T-helper 1 cell treated with Interleukin-12 subunit alpha and Interleukin-12 subunit beta and Interleukin-4 antibody, amounts not matched to agents 30 μg/mL and 1 μg/mL, for 36 hours (primary cell): ENCODE measurements around the gene RHOH.

Source experiments
- H3K27ac Mint-ChIP-seq: one replicate; pipeline ENCODE4 v1.8.0; 2021; ENCODE audit warnings: mild to moderate bottlenecking, mixed read lengths
- H3K27me3 Mint-ChIP-seq: one replicate; pipeline ENCODE4 v1.8.0; 2021; ENCODE audit warnings: low read depth, mixed read lengths
- H3K36me3 Mint-ChIP-seq: one replicate; pipeline ENCODE4 v1.8.0; 2021; ENCODE audit warnings: low read depth, mixed read lengths
- H3K4me1 Mint-ChIP-seq: one replicate; pipeline ENCODE4 v1.8.0; 2021; ENCODE audit warnings: low read depth, mixed read lengths
- H3K4me3 Mint-ChIP-seq: one replicate; pipeline ENCODE4 v1.8.0; 2021; ENCODE audit warnings: mild to moderate bottlenecking, moderate library complexity, mixed read lengths
- H3K9me3 Mint-ChIP-seq: one replicate; pipeline ENCODE4 v1.8.0; 2021; ENCODE audit warnings: mixed read lengths

Gene RHOH

DNA sequence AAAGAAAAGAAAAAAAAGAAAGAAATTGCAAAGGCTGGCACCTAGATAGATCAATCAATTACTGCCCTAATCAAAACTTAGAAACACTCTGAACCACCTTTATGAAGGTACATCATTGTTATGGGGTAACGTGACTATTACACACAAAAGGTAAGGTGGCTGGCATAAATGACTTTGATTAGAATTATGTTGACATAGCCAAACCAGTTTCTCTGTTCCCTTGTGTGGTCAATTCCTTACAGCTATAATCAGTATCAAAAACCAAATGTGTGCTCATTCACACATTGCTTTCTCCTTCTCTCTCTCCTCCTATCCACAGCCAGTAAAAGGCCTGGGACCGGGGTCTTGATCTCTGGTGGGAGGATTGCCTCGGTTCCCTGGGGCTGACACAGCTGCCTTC is 48.7 kb downstream of the RHOH start:
- Mint-ChIP-seq H3K4me1 (peaks cover 70% of the 10 kb centered on the region), H3K27me3 (no peaks in the 10 kb centered on the region), H3K9me3 (no peaks in the 10 kb centered on the region), H3K4me3 (peak overlapping the region; percentile 61), H3K27ac (peak overlapping the region; percentile 81), H3K36me3 (peaks cover 53% of the 10 kb centered on the region)

DNA sequence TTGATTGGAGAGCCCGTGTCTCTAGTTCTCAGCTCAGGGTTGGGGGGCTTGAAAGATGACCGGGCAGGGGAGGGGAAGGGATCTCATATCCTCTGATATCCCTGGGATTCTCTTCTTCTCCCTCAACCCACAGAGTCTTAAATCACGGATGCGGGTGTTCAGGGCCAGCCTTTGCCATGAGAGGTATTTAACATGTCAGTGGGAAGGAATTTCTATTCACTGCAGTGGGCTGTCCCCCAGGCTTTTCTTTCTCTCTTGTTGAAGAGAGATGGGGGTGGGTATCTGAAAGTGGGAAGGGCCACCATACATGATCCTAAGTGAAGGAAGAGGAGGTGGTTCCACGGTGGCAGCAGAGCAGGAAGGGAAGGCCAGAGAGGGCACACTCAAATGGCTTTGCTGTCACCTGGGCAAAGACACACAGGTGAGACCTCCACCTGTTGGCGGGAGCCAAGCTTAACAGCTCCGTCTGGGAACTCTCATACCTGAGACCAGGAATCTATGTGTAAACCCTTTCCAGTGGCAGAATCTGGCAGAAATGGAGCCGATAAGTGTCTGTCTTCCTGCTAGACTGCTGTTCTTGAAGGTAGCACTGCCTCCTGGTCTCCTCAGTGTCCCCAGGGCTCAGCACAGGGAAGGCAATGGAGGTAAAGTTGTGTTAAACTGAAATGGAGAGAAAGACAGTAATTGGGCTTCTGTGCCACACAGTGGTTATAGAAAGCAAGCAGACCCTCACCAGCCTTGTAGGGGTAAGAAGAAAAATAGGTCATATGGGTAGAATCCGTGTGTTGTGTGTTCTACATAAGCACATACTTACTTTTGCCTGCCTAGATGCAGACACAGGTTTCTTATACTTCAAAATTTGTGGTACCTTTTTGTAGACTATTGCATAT is 49.4 kb downstream of the RHOH start:
- H3K9me3 Mint-ChIP-seq, result no peaks in the 10 kb centered on the region
- peak overlapping the region; percentile 61 for H3K4me3 Mint-ChIP-seq
- peak overlapping the region; percentile 81 for H3K27ac Mint-ChIP-seq
- H3K4me1 Mint-ChIP-seq, result peaks cover 69% of the 10 kb centered on the region
- no peaks in the 10 kb centered on the region for H3K27me3 Mint-ChIP-seq
- peaks cover 56% of the 10 kb centered on the region for H3K36me3 Mint-ChIP-seq

DNA sequence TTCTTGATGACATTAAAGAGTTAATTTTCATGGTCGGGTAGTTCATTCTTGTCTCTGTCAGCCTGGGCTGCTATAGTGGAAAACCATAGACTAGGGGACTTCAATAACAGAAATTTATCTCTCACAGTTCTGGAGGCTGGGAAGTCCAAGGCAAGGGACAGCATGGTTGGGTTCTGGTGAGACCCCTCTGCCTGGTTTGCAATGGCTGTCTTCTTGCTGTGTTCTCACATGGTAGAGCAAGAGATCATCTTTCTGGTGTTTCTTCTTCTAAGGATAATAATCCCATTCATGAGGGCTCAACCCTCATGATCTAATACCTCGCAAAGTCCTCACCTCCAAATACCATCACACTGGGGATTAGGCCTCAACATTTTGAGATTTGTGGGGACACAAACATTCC is 50.1 kb downstream of the RHOH start:
- Mint-ChIP-seq H3K36me3 (peaks cover 59% of the 10 kb centered on the region), H3K4me1 (peaks cover 67% of the 10 kb centered on the region)

DNA sequence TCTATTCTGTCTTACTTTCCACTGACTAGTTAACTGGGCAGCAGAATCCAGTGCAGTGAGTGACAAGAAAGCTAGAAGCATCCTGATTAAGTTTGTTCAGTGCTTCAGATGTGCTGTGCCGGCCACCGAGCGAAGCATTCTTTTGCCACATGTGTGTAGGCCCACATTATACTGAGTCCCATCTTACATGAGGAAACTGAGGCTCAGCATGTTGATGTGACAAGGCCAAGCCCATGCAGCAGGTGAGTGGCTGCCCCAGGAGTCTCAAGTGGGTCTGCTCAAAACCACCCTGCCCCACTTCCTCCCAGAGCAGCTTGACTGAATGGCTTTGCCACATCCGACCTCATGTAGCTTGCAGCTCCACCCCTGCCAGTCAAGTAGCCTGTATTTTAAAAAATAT is 50.5 kb downstream of the RHOH start:
- Mint-ChIP-seq H3K27me3 (no peaks in the 10 kb centered on the region), H3K9me3 (peaks cover 3% of the 10 kb centered on the region), H3K4me3 (peak overlapping the region; percentile 30), H3K36me3 (peaks cover 55% of the 10 kb centered on the region), H3K4me1 (peaks cover 62% of the 10 kb centered on the region), H3K27ac (peak overlapping the region; percentile 81)

More for the DNA sequence above, 50.1 kb downstream of the RHOH start:
- no peaks in the 10 kb centered on the region for H3K27me3 Mint-ChIP-seq
- H3K9me3 Mint-ChIP-seq, result peaks cover 3% of the 10 kb centered on the region
- H3K4me3 Mint-ChIP-seq, result peak overlapping the region; percentile 26
- peak overlapping the region; percentile 81 for H3K27ac Mint-ChIP-seq

DNA sequence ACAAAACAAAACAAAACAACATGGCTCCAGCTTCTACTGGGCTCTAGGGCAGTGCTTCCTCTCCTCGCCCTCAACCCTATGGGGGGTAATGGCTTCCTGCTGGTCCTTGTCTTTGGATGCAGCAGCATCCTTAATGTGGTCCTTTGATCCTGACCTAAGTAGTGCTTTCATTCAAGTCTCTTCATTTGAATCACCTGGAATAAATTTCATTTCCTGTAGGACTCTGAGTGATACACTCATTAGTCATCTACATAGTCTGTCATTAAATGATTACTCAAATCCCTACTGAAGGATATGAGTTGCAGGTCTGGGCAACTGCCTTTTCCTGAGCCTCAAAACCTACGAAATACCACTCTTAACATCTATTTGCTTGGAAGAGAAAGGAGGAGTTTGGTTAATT is 54.5 kb downstream of the RHOH start:
- Mint-ChIP-seq H3K4me1 (peaks cover 58% of the 10 kb centered on the region), H3K36me3 (peaks cover 24% of the 10 kb centered on the region), H3K27ac (peak overlapping the region; percentile 29), H3K27me3 (no peaks in the 10 kb centered on the region), H3K9me3 (peaks cover 3% of the 10 kb centered on the region), H3K4me3 (no peak overlapping the region)

DNA sequence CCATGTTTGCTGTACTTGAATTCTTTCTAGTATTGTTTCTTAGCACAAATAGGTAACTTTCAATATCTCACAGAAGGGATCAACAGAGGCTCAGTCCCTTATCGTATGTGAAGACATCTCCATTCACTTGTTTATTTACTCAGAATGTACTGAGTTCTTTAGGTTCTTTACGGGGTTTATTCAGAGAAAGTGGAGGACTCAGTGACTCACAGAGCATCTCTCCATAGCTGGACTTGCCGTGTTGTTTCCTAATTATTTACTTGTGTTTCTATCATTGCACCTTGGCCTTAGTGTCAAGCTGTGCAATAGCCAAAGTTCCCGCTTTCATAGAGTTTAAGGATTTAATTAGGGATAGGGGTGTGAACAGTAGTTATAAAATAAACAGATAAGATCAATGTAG is 57.1 kb downstream of the RHOH start:
- peaks cover 61% of the 10 kb centered on the region for H3K4me1 Mint-ChIP-seq
- peak overlapping the region; percentile 91 for H3K27ac Mint-ChIP-seq
- H3K27me3 Mint-ChIP-seq, result no peaks in the 10 kb centered on the region
- H3K9me3 Mint-ChIP-seq, result peaks cover 3% of the 10 kb centered on the region
- peaks cover 13% of the 10 kb centered on the region for H3K36me3 Mint-ChIP-seq
- H3K4me3 Mint-ChIP-seq, result peak overlapping the region; percentile 5

DNA sequence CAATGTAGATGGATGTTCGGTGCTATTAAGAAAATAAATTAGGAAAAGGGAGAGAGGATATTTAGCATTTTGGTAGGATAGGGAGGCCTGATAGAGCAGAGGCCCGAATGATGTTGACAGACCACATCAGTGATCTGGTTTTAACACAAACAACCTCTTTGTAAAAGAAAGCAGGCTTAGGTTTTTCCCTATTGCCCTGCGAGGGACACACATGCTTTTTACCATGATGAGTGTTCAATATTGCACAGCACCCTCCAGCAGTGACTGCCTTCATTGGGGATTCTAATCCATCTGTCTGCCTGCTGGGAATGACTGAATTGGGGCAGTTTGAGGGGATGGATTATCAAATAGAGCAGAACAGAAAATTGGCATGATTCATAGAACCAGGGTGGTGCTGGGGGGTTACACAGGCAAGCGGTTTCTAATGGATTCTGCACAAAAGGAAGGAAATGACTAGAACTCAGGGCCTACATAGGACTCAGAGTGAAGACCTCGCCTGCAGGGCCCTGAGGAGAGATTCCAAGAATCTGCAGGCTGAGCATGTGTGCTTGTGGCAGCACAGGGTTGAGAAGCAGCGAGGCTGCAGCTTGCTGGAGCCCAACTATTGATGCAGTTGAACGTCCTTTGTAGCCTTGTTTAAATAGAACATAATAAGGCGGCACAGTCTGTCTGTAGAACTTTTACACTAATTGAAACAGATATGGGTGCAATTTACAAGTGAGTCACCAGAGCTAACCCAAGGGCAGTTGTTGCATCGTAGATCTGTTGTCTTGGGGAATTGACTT is 58.0 kb downstream of the RHOH start:
- Mint-ChIP-seq H3K27ac (peak overlapping the region; percentile 91), H3K36me3 (peaks cover 10% of the 10 kb centered on the region), H3K27me3 (no peaks in the 10 kb centered on the region), H3K4me1 (peaks cover 57% of the 10 kb centered on the region), H3K4me3 (peak overlapping the region; percentile 30), H3K9me3 (peaks cover 3% of the 10 kb centered on the region)

DNA sequence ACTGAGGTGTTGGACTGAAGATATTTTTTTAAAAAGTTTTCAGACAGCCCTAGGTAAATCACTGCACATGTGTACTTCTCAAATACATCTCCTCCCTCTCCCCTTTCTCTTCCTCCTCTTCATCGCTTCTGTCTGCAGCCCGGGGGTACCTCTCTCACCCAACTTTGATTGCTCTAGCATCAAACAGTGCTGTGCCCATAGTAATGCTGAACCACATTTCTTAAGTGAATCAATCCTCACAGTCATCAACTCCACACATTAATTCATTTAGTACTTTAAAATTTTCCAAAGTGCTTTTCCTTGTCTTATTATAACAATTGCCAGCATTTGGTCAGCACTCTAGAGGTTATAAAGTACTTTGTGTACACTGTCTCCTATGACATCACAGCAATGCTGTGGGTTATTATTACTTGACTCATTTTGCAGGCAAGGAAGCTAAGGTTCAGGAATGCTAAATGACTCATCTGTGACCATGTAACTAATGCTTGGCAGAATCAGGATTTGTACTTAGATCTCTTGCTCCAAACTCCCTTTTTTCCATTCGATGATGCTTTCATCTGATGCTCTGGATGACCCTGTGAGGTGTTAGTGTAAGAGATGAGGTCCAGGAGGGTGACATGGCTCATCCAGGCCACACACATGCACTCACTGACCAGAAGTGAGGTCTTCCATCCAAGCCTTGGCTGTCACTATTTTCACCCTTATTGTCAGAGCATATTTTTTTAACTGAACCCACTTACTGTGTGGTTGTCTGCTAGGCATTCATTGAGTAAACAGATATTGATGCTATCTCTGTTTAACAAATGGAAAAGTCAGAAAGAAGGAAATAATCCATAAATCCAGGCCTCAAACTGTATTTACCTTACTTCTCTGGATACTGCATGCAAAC is 58.8 kb downstream of the RHOH start:
- H3K4me3 Mint-ChIP-seq, result peak overlapping the region; percentile 74
- H3K9me3 Mint-ChIP-seq, result peaks cover 3% of the 10 kb centered on the region
- peaks cover 10% of the 10 kb centered on the region for H3K36me3 Mint-ChIP-seq
- peaks cover 54% of the 10 kb centered on the region for H3K4me1 Mint-ChIP-seq
- peak overlapping the region; percentile 91 for H3K27ac Mint-ChIP-seq
- no peaks in the 10 kb centered on the region for H3K27me3 Mint-ChIP-seq

DNA sequence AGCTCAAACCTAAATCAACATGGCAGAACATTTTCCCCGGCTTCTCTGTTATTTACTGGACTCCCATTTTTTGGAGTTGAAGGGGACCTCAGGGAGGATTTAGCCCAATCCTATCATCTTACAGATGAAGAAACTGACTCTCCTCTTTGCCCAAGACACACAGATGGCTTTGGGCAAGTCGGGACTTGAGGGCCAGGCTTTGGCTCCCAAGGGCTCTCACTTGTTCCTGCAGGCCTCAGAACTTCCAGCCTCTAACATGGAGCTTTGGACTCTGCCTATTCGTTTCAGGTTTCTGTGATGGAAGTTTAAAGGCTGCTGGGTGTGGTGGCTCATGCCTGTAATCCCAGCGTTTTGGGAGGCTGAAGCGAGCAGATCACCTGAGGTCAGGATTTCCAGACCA is 59.5 kb downstream of the RHOH start:
- Mint-ChIP-seq H3K9me3 (peaks cover 3% of the 10 kb centered on the region), H3K27me3 (no peaks in the 10 kb centered on the region), H3K27ac (peak overlapping the region; percentile 91), H3K4me1 (peaks cover 51% of the 10 kb centered on the region), H3K4me3 (no peak overlapping the region), H3K36me3 (peaks cover 7% of the 10 kb centered on the region)

DNA sequence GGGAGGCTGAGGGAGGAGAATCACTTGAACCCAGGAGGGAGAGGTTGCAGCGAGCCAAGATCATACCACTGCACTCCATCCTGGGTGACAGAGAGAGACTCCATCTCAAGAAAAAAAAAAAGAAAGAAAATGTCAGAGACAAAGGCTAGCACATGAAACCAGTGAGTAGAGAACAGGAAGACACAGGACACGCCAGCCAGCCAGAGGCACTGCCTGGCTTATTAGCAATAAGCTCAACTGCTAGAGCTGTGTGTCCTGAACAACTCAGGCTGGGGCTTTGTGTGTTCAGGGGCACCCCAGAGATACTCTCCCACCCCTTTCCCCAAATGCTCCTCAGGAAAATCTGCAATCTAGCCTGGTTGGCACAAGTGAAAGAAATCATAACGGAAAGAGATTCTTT is 60.0 kb downstream of the RHOH start:
- peaks cover 49% of the 10 kb centered on the region for H3K4me1 Mint-ChIP-seq
- peak overlapping the region; percentile 65 for H3K27ac Mint-ChIP-seq
- peak overlapping the region; percentile 17 for H3K4me3 Mint-ChIP-seq
- H3K9me3 Mint-ChIP-seq, result no peaks in the 10 kb centered on the region
- H3K36me3 Mint-ChIP-seq, result peaks cover 4% of the 10 kb centered on the region
- no peaks in the 10 kb centered on the region for H3K27me3 Mint-ChIP-seq

DNA sequence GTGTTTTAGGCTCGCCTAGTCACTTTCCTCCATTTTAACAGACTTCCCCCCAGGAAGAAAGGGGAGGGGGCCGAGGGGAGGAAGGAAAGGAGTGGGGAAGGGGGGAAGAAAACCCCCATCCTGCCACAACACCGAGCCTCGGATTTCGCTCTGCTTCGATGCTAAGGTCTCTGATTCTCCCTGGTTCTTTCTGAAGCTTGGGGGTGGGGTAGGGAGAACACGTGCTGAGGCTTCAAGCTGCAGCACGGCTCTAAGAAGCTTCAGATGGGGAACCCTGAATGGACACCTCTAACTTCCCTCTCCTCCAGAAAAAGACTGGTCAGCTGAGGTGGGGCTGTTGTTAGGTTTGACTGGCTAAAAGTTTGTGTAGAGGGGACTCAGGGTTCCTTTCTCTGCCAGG is 61.8 kb downstream of the RHOH start:
- Mint-ChIP-seq H3K36me3 (peaks cover 4% of the 10 kb centered on the region), H3K27me3 (no peaks in the 10 kb centered on the region), H3K9me3 (no peaks in the 10 kb centered on the region), H3K4me1 (peaks cover 53% of the 10 kb centered on the region), H3K27ac (peak overlapping the region; percentile 78), H3K4me3 (peak overlapping the region; percentile 21)

DNA sequence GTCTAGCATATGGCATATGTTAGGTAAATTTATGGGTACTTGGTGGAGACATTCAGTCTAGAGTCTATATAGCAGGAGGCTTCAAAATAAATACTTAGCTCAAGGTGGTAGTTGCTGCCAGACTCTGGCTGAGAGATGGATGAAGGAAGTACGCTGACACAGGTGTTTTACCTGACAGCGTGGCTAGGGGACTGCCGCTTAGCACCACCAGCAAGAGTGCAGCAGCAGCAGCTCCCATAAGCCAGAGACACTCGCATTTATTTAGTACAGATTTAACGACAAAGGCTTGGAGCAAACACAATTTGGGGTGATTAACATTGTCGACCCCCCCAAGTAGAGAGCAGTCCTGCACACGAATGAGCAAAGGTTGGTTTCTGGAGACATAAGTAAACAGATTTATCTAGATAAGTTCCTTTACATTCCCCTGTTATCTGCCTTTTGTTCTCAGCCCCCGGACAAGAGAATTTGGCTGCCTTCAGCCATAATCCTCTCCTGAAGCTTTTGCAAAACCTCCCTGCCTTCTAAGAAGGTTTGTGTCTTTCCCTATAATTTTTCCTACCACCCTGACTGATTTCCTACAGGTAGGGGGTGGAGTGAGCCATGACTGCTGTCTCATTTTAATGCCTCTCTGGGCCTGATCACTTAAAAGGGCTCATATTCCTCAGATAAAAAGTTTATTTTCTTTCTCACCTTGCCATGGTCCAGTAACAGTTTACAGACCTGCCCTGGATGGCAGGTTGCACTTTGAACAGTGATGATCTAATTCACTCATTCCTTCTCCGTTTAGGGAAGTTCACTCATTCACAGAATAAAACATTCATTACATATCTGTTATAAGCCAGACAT is 64.6 kb downstream of the RHOH start:
- Mint-ChIP-seq H3K36me3 (peaks cover 4% of the 10 kb centered on the region), H3K4me3 (no peak overlapping the region), H3K27ac (no peak overlapping the region), H3K4me1 (peaks cover 41% of the 10 kb centered on the region), H3K27me3 (no peaks in the 10 kb centered on the region), H3K9me3 (no peaks in the 10 kb centered on the region)

DNA sequence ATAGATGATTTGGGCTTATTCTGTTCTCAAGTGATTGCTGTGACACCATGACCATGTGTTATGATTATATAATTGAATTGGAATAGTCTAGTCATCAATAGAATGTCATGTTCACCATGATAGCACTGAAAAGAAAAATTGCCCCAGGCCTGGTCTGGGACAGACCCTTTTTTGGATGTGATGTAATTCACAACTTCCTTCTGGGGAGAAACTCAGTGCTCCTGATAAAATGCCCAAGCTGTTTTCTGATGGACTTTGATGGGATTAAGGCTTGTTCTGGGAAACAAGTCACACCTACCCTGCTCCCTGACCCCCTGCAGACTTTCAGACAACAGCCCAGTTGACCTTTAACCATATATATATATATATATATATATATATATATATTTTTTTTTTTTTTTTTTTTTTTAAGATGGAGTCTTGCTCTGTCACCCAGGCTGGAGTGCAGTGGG is 65.3 kb downstream of the RHOH start:
- Mint-ChIP-seq H3K9me3 (no peaks in the 10 kb centered on the region), H3K27ac (no peak overlapping the region), H3K27me3 (no peaks in the 10 kb centered on the region), H3K4me1 (peaks cover 35% of the 10 kb centered on the region), H3K36me3 (peaks cover 4% of the 10 kb centered on the region), H3K4me3 (no peak overlapping the region)
